Tibial nerve (tissue), 4 donors: ENCODE measurements around the gene IRF2BPL. TPM values are rescaled to one million over a fixed set of nuclear protein-coding genes. Genes with fewer than 3 reads are reported as not detected.
A peak's percentile ranks its signal among the peaks of the same experiment; 100 is the strongest.

Experiments
- DNase-seq, 2 donors: peaks; one replicate each; pipeline ENCODE4 v3.0.0-alpha.2; 2019; ENCODE audit warnings: low spot score in 2 of 2
- H3K27ac ChIP-seq, 4 donors: fragments of 200-600 bp; sonication (generic) in 3 of 4; one replicate each; pipeline ENCODE4 v1.5.1; 2017 to 2019; ENCODE audit warnings: mild to moderate bottlenecking in 1 of 4
- H3K27me3 ChIP-seq, 2 donors: fragments of 200-600 bp; sonication (generic) in 1 of 2; one replicate each; pipeline versions ENCODE4 v1.5.1 to v1.6.0; 2017 to 2019
- H3K36me3 ChIP-seq, 3 donors: fragments of 200-600 bp; sonication (generic); one replicate each; pipeline ENCODE4 v1.5.1; 2018 to 2019
- H3K4me1 ChIP-seq, 4 donors: fragments of 200-600 bp; sonication (generic) in 3 of 4; one replicate each; pipeline ENCODE4 v1.5.1; 2017 to 2019
- H3K4me3 ChIP-seq, 4 donors: fragments of 200-600 bp; sonication (generic) in 3 of 4; one replicate each; pipeline ENCODE4 v1.5.1; 2017 to 2019; ENCODE audit warnings: mild to moderate bottlenecking in 1 of 4, moderate library complexity in 1 of 4
- H3K9me3 ChIP-seq, 4 donors: fragments of 200-600 bp; sonication (generic) in 3 of 4; one replicate each; pipeline ENCODE4 v1.5.1; 2017 to 2019
- EP300 ChIP-seq, 2 donors: sonication (generic); formaldehyde crosslinking; IDR thresholded peaks; one replicate each; pipeline ENCODE4 v1.6.1; 2017; ENCODE audit warnings: antibody characterized with exemption in 2 of 2, mild to moderate bottlenecking in 1 of 2
- POLR2A ChIP-seq, 2 donors: fragments of 450-650 bp; IDR thresholded peaks; one replicate each; pipeline ENCODE4 v1.6.1; 2017; ENCODE audit warnings: antibody characterized with exemption in 2 of 2, mild to moderate bottlenecking in 2 of 2, moderate library complexity in 2 of 2
- WGBS, 2 donors: methylation state at CpG; one replicate each; pipeline ENCODE4 v1.1.5; 2018; 5-methylcytosine and 5-hydroxymethylcytosine counted together
- total RNA-seq, 4 donors: library from RNA; depleted of rRNA; stranded (reverse); fragments of >200 nt; gene quantifications; one replicate each; pipeline ENCODE4 v1.1.0, GENCODE V29; 2016
- TF ChIP-seq, protein P1 (sequence below), 5 experiments: fragments of 200-600 bp in 3 of 5; fragments of 450-650 bp in 2 of 5; sonication (generic) in 3 of 5; IDR thresholded peaks; one replicate each; pipeline ENCODE4 v1.5.1; 2016 to 2019; ENCODE audit warnings: antibody characterized with exemption in 5 of 5, mild to moderate bottlenecking in 3 of 5, moderate library complexity in 2 of 5

Gene IRF2BPL
- total RNA-seq, 4 donors from 2014 or later, result 52.4 to 69.2 (median 60.7) TPM

DNA sequence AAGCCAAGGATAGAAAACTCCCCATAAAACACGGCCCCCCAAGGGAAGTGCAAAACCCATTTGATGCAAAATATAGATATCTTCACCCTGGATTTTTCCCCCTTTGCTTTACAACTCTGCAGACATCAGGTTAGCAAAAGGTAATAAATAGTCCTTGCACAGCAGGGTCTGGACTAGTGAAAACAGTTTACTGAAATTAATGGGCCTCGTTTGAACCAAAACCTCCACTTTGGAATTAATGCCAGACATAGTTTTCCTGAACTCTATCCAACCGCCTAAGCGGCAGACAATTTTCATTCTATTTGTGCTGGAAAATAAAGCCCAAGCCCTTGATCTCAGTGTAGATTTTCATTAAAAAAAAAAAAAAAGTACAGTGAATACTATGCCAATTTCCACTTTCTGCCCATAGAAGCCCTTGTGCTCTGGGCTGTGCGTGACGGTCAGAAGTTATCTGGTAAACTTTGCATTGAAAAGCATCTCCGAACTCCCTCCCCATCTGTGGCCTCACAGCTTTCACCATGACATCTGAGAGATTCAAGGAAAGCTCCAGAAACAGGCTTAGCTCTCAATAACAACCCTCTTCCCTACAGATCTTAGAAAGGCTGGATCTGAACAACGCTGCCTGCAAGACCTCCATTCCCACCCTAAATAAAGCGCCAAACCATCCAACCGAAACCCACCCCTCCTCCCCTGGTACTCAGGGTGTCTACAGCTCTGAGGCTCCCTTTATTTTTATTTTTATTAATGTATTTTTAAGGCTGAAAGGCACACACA lies 11.0 kb upstream of the IRF2BPL start:
- Histone ChIP-seq H3K27ac (peak overlapping the region; percentile 83 to 99 (median 91)), H3K9me3 (no peaks in the 10 kb centered on the region), H3K4me1 (peaks cover 7 to 93% (median 77%) of the 10 kb centered on the region in 4 donors), H3K36me3 (no peaks in the 10 kb centered on the region), H3K4me3 (peak overlapping the region in 2 of 4 donors; percentile 24 to 44), H3K27me3 (no peaks in the 10 kb centered on the region)
- 1 to 8% methylated on average over 10 of the region's 10 CpGs for WGBS, 2 donors
- TF ChIP-seq, protein P1, sequence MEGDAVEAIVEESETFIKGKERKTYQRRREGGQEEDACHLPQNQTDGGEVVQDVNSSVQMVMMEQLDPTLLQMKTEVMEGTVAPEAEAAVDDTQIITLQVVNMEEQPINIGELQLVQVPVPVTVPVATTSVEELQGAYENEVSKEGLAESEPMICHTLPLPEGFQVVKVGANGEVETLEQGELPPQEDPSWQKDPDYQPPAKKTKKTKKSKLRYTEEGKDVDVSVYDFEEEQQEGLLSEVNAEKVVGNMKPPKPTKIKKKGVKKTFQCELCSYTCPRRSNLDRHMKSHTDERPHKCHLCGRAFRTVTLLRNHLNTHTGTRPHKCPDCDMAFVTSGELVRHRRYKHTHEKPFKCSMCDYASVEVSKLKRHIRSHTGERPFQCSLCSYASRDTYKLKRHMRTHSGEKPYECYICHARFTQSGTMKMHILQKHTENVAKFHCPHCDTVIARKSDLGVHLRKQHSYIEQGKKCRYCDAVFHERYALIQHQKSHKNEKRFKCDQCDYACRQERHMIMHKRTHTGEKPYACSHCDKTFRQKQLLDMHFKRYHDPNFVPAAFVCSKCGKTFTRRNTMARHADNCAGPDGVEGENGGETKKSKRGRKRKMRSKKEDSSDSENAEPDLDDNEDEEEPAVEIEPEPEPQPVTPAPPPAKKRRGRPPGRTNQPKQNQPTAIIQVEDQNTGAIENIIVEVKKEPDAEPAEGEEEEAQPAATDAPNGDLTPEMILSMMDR (IDR thresholded peaks at IDR 0.05), result no peak
- TF ChIP-seq EP300 (IDR thresholded peaks at IDR 0.05), result no peak
- TF ChIP-seq POLR2A (IDR thresholded peaks at IDR 0.05), result peak in 1 of 2 donors; percentile 6
- peak in 1 of 2 donors; percentile 38 for DNase-seq

DNA sequence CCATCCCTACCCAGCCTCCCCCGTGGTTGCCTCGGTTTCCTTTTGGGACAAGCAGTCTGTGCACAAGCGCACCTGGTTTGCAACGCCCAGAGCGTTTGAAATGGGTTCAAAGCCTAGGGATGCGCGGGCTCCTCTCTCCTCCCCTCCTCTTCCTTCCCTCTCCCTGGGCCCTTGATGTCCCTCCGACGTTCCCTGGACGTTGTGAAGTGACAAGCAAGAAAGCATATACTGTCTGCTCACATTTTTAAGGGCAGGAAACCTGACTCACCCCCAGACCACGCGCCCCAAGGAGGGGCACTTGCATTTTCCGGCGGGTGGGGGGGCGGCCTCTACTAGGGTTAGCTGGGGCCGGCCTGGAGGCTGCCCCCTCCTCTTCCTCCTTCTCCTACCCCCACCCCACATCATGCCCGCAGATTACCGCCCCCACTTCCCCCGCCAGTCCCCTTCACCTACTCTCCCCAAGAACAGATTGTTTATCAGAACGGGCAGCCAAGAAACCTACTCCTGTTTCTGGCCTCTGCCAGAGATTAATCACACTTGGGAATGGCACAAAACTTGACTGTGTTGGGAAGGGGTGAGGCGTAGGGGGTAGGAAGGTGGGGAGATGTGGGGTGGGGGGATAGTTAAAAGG lies 9.5 kb upstream of the IRF2BPL start:
- peaks cover 7 to 90% (median 70%) of the 10 kb centered on the region in 4 donors for H3K4me1 ChIP-seq
- H3K27ac ChIP-seq, result peak overlapping the region; percentile 83 to 99 (median 91)
- DNase-seq, result no peak
- no peaks in the 10 kb centered on the region for H3K36me3 ChIP-seq
- 20 to 23% methylated on average over 21 of the region's 21 CpGs for WGBS, 2 donors
- no peak for TF ChIP-seq POLR2A (IDR thresholded peaks at IDR 0.05)
- TF ChIP-seq EP300 (IDR thresholded peaks at IDR 0.05), result no peak
- TF ChIP-seq, protein P1 (IDR thresholded peaks at IDR 0.05), result no peak
- no peaks in the 10 kb centered on the region for H3K27me3 ChIP-seq
- no peaks in the 10 kb centered on the region for H3K9me3 ChIP-seq
- H3K4me3 ChIP-seq, result no peak overlapping the region

DNA sequence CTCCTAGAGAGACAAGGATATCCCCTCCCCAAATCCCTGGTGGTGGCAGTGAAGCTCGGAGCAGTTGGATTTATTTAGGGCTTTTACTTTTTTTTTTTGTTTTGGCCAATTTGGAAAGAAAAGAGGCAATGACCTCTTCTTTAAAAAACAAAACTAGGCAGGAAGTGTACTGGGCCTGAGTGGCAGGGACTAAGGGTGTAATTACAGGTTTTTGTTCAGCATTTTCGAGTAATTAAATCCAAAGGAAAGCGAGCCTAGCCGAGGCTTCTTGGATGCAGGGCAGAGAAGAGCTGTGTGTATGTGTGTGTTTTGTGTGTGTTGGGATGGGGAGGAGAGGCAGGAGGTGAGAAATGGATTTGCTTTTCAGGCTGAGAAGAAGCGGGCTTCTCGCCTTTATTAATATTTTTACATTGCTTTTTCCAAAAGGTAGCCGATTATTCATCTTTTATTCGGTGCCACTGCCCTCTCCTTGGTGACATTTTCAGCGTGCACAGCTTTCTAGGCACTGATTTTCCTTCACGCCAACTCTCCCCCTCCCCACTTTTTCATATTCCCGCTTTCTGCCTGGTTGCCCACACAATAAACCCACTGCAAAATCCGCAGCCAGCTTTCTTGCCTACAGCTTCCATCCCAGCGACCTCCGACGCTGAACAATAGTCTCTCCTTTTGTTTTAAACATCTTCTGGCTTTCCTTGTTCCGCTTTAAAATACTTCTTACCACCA lies 8.9 kb upstream of the IRF2BPL start:
- no peak for DNase-seq
- TF ChIP-seq POLR2A (IDR thresholded peaks at IDR 0.05) (no peak), EP300 (IDR thresholded peaks at IDR 0.05) (no peak)
- TF ChIP-seq, protein P1 (IDR thresholded peaks at IDR 0.05), result no peak
- Histone ChIP-seq H3K4me1 (peaks cover 7 to 90% (median 70%) of the 10 kb centered on the region in 4 donors), H3K36me3 (no peaks in the 10 kb centered on the region), H3K27me3 (no peaks in the 10 kb centered on the region), H3K4me3 (no peak overlapping the region), H3K27ac (peak overlapping the region in 3 of 4 donors; percentile 84 to 99 (median 98)), H3K9me3 (no peaks in the 10 kb centered on the region)
- WGBS, 2 donors, result 44 to 48% methylated on average over 16 of the region's 16 CpGs

DNA sequence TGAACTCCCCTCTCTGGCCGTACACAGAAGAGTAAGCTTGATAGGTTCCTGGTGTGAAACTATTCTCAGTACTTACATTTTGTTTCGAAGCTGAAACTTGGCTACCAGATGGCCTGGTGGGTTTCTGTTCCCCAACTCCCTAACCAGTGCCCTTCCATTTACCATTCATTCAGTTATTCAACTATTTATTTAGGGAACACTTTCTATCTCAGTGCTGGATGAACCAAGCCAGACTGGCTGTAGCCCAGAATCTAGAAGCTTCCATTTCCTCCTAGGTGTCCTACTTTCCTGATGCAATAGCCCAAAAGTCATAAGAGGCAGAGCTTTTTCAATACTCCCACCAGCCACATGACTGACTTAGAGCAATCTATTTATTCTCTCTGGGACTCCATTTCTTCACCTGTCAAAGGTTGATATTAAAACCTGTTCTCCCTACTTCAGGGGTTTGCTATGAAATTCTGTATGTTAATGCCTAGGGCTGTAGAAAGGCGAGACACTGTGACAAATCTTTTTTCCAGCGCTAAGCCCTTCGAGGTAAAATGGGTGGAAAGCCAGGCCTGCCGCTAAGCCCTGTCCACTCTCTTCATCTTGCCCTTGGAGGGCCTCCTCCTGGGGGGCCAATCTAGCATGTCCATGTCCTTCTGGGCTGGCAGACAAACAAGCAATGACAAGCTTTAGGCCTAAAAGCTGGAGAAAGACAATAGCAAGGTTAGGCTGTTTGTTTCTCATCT lies 8.1 kb upstream of the IRF2BPL start:
- no peak overlapping the region for H3K4me3 ChIP-seq
- WGBS, 2 donors, result 64 to 74% methylated on average over 6 of the region's 6 CpGs
- H3K27ac ChIP-seq, result peak overlapping the region in 3 of 4 donors; percentile 84 to 99 (median 98)
- H3K36me3 ChIP-seq, result no peaks in the 10 kb centered on the region
- no peaks in the 10 kb centered on the region for H3K9me3 ChIP-seq
- H3K4me1 ChIP-seq, result peaks cover 7 to 90% (median 70%) of the 10 kb centered on the region in 4 donors
- no peaks in the 10 kb centered on the region for H3K27me3 ChIP-seq
- no peak for DNase-seq
- TF ChIP-seq, protein P1 (IDR thresholded peaks at IDR 0.05), result no peak
- no peak for TF ChIP-seq POLR2A (IDR thresholded peaks at IDR 0.05)
- TF ChIP-seq EP300 (IDR thresholded peaks at IDR 0.05), result no peak
